Uterus (tissue), 4 donors: ENCODE measurements around the gene LANCL1. TPM values are rescaled to one million over a fixed set of nuclear protein-coding genes. Genes with fewer than 3 reads are reported as not detected.
A peak's percentile ranks its signal among the peaks of the same experiment; 100 is the strongest.

ENCODE experiments used
- DNase-seq, 2 donors: peaks; one replicate each; pipeline ENCODE4 v3.0.0-alpha.2; 2019 to 2020
- H3K27ac ChIP-seq, 2 donors: fragments of 200-600 bp; sonication (generic); 1 replicate in 1 of 2; 2 replicates in 1 of 2; pipeline ENCODE4 v1.5.1; 2016 to 2018
- H3K27me3 ChIP-seq, 2 donors: fragments of 200-600 bp; sonication (generic); one replicate each; pipeline ENCODE4 v1.5.1; 2018 to 2019; ENCODE audit warnings: control low read depth in 1 of 2
- H3K36me3 ChIP-seq, 2 donors: fragments of 200-600 bp; sonication (generic); one replicate each; pipeline ENCODE4 v1.5.1; 2019; ENCODE audit warnings: control low read depth in 1 of 2
- H3K4me1 ChIP-seq, 2 donors: fragments of 200-600 bp; sonication (generic); one replicate each; pipeline ENCODE4 v1.5.1; 2018 to 2019; ENCODE audit warnings: control low read depth in 1 of 2
- H3K4me3 ChIP-seq, 2 donors: fragments of 200-600 bp; sonication (generic); 1 replicate in 1 of 2; 2 replicates in 1 of 2; pipeline ENCODE4 v1.5.1; 2018 to 2019; ENCODE audit warnings: mild to moderate bottlenecking in 1 of 2
- H3K9me3 ChIP-seq, 2 donors: fragments of 200-600 bp; sonication (generic); one replicate each; pipeline ENCODE4 v1.5.1; 2019; ENCODE audit warnings: control low read depth in 1 of 2
- POLR2A ChIP-seq, 2 donors: fragments of 450-650 bp; IDR thresholded peaks; one replicate each; pipeline ENCODE4 v1.6.1; 2016; ENCODE audit warnings: antibody characterized with exemption in 2 of 2, mild to moderate bottlenecking in 1 of 2, moderate library complexity in 1 of 2
- intact Hi-C: fragments of 100-400 bp; cut with DNase I; formaldehyde crosslinking; loops from one replicate; pipeline ENCODE4 v1.15.1; 2023; ENCODE audit warnings: low total_unique reads
- total RNA-seq, 4 donors: library from RNA; depleted of rRNA in 3 of 4; stranded (reverse); fragments of >200 nt in 3 of 4; gene quantifications; one replicate each; pipeline versions ENCODE4 v1.1.0 to v1.2.4, GENCODE V29; 2014 to 2023
- TF ChIP-seq, protein P1 (sequence below), 4 experiments: fragments of 200-600 bp in 2 of 4; fragments of 450-650 bp in 2 of 4; sonication (generic) in 2 of 4; IDR thresholded peaks; one replicate each; pipeline ENCODE4 v1.5.1; 2016 to 2019; ENCODE audit warnings: antibody characterized with exemption in 4 of 4, mild to moderate bottlenecking in 2 of 4, moderate library complexity in 1 of 4
- donor health status: DM: yes; HTN: yes; CAD: no.

LANCL1 gene, protein sequence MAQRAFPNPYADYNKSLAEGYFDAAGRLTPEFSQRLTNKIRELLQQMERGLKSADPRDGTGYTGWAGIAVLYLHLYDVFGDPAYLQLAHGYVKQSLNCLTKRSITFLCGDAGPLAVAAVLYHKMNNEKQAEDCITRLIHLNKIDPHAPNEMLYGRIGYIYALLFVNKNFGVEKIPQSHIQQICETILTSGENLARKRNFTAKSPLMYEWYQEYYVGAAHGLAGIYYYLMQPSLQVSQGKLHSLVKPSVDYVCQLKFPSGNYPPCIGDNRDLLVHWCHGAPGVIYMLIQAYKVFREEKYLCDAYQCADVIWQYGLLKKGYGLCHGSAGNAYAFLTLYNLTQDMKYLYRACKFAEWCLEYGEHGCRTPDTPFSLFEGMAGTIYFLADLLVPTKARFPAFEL
- total RNA-seq, result 10 to 100 TPM; 41.6 to 78.8 (median 42.0) TPM

DNA sequence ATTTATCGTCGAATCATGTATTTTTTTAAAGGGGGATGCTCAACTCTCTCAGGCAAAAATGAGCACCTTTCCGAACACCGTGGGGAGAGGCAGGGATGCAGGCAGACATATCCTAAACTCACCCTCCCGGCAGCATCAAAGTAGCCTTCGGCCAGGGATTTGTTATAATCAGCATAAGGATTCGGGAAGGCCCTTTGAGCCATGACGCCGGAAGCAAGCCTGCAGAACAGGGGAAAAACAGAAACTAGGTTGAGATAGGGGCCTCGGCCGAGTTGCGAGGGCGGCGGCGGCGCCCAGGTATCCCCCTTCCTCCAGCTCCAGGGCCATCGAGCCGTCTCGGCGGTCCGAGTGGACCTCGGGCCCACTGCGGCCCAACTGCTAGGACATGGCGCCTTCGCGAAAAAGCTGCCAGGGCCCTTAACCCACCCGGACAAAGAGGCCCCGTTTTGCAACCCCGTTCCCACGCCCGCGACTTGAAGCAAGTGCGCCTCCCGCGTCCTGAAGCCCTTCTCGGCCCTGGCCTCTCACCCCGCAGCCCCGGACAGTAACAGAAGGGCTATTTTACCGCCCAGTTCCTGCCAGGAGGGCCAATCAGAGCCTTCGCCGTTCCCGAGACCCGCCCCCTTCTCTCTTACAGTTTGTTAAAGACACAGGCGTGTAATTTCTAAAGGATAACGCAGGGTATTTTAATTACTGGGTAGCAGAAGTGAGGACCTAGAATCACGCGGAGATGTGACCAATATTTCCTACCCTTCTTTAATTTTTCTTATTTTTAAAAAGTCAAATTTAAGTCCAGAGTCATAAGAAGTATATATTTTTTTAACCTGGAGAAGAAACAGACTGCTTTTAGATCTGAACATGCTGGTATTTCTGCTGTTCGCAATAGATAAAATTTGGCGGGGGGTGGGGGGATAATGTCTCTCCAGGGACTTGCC lies at the start of gene LANCL1:
Gene LANCL1 (minus strand): TSS at position 566 of the 935 bp plus-strand sequence. CDS start 363 bp downstream, at position 203.
- peak; percentile 88 to 93 for DNase-seq
- H3K36me3 ChIP-seq, result no peaks in the 10 kb centered on the region
- H3K27me3 ChIP-seq, result no peaks in the 10 kb centered on the region
- H3K9me3 ChIP-seq, result no peaks in the 10 kb centered on the region
- no peaks in the 10 kb centered on the region for H3K4me1 ChIP-seq
- peak within 1 kb of the TSS; percentile 81 to 88 for H3K4me3 ChIP-seq
- TF ChIP-seq, protein P1, sequence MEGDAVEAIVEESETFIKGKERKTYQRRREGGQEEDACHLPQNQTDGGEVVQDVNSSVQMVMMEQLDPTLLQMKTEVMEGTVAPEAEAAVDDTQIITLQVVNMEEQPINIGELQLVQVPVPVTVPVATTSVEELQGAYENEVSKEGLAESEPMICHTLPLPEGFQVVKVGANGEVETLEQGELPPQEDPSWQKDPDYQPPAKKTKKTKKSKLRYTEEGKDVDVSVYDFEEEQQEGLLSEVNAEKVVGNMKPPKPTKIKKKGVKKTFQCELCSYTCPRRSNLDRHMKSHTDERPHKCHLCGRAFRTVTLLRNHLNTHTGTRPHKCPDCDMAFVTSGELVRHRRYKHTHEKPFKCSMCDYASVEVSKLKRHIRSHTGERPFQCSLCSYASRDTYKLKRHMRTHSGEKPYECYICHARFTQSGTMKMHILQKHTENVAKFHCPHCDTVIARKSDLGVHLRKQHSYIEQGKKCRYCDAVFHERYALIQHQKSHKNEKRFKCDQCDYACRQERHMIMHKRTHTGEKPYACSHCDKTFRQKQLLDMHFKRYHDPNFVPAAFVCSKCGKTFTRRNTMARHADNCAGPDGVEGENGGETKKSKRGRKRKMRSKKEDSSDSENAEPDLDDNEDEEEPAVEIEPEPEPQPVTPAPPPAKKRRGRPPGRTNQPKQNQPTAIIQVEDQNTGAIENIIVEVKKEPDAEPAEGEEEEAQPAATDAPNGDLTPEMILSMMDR (IDR thresholded peaks at IDR 0.05), result no peak
- peak; percentile 72 to 77 for TF ChIP-seq POLR2A (IDR thresholded peaks at IDR 0.05)
- H3K27ac ChIP-seq, result peak within 1 kb of the TSS; percentile 78 to 88
- intact Hi-C loops, result no loop called here

DNA sequence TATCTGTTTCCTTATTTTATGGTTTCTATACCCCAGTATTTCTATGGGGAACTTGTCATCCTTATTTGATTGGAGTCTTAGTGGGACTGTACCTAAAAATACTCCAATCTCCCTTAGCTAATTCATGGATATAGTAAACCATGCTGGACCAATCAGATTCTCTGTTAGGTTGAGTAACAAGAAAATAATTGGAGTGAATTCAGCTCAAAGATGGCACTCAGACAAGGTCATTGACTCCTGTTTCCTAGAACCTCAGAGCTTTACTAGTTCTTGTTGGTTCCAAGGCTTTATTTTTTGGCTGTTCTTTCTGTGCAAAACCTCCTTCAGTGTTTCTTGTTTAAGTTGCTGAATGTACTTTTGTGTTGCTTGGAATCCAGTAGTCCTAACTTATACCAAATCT lies 48.0 kb upstream of the LANCL1 start:
- Histone ChIP-seq H3K27ac (no peak overlapping the region), H3K4me1 (no peaks in the 10 kb centered on the region), H3K9me3 (no peaks in the 10 kb centered on the region), H3K4me3 (no peak overlapping the region), H3K27me3 (no peaks in the 10 kb centered on the region), H3K36me3 (no peaks in the 10 kb centered on the region)
- TF ChIP-seq, protein P1 (IDR thresholded peaks at IDR 0.05), result no peak
- TF ChIP-seq POLR2A (IDR thresholded peaks at IDR 0.05), result no peak
- no peak for DNase-seq
- intact Hi-C loops, result no loop called here

DNA sequence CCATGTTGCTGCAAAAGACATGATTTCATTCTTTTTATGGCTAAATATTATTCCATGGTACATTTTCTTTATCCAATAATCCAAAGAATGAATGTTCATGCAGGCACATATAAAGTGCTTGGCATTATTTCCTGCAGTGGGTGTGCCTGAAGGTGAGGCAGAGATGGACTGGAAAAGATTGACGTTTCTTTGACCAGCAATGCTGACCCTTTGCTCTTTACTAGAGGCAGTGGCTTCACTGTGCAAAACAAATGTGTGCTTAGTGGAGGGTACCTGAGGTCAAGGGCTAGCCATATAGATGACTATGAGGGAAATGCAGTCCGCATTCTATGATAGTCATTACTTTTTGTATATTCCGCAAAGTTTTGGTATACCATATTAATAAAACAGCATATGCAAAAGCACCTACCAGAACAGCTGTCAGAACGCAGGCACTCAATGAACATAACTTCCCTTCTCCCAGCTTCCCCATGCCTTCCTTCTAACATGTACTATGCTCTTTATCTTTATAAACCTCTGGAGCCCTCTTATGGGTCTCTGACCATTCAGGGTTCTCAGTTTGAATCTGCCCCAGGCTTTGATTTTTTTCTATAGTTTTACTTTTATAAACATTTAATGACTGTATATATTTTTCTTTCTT lies 47.2 kb upstream of the LANCL1 start:
- Histone ChIP-seq H3K36me3 (no peaks in the 10 kb centered on the region), H3K4me3 (no peak overlapping the region), H3K27me3 (no peaks in the 10 kb centered on the region), H3K4me1 (no peaks in the 10 kb centered on the region), H3K9me3 (no peaks in the 10 kb centered on the region), H3K27ac (no peak overlapping the region)
- no peak for TF ChIP-seq POLR2A (IDR thresholded peaks at IDR 0.05)
- TF ChIP-seq, protein P1 (IDR thresholded peaks at IDR 0.05), result no peak
- intact Hi-C loops, result no loop called here
- DNase-seq, result no peak

DNA sequence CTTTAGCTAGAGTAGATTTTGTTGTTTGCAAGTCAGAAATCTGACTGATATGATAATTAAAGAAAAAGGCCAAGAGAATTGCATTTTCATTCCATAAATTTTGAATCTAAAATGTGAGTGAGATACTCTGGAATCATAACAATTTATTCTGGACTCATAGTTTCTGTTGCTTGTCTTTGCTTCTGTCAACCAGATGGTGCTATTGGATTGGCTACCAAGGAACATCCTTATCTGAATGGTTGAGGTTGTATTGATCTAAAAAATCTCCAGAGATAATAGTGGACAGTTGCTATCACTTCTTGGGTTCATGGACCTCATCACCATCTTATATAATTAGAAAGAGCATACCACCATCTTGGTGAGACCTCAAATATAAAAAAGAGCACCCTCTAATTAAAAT lies 45.8 kb upstream of the LANCL1 start:
- intact Hi-C loops, result no loop called here

More for the DNA sequence above, 45.8 kb upstream of the LANCL1 start:
- no peak overlapping the region for H3K4me3 ChIP-seq
- H3K36me3 ChIP-seq, result no peaks in the 10 kb centered on the region
- no peaks in the 10 kb centered on the region for H3K9me3 ChIP-seq
- H3K27ac ChIP-seq, result no peak overlapping the region
- TF ChIP-seq, protein P1 (IDR thresholded peaks at IDR 0.05), result no peak
- TF ChIP-seq POLR2A (IDR thresholded peaks at IDR 0.05), result no peak
- H3K4me1 ChIP-seq, result no peaks in the 10 kb centered on the region
- H3K27me3 ChIP-seq, result no peaks in the 10 kb centered on the region
- DNase-seq, result no peak
